Measurements from ENCODE around the gene MADCAM1.

The MADCAM1 gene

DNA sequence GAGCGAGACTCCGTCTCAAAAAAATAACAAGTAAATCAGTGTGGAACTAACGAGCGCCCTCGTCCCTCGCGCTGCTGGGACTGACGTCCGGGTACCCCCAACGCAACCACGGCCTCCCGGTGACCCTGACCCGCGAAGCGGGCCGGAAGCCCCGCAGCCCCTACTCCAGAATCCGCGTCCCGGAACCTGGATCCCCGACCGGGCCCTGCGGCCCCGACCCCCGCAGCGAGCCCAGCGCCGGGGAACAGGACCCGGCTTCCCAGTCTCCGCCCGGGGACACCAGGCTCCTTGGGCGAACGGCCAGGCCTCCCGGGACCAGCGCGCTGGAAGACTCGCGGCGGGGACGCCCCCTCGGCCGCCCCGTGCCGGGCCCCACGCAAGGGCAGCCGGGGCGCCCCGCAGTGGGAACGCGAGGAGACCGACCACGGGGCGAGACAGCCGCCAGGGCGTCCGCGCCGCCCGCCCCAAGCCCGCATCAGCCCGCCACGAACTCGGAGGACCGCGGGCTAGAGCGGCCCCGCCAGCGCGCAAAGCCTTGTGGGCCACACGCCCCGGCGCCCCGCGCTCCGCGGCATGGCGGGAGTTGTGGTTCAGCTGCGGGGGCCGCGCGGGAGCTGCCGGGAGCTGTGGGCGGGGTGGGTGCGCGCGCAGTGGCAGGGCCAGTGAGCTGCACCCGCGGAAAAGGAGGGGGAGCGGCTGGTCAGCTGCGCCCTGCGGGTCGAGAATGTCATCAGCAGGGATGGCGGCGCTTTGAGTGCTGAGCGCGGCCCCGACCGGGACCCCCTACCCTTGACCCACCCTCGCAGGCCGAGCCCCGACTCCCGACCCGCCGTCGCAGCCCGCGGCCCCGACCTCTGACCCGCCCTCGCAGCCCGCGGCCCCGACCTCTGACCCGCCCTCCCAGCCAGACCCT, 7.5 kb upstream of the MADCAM1 start:
- no peak for DNase-seq

DNA sequence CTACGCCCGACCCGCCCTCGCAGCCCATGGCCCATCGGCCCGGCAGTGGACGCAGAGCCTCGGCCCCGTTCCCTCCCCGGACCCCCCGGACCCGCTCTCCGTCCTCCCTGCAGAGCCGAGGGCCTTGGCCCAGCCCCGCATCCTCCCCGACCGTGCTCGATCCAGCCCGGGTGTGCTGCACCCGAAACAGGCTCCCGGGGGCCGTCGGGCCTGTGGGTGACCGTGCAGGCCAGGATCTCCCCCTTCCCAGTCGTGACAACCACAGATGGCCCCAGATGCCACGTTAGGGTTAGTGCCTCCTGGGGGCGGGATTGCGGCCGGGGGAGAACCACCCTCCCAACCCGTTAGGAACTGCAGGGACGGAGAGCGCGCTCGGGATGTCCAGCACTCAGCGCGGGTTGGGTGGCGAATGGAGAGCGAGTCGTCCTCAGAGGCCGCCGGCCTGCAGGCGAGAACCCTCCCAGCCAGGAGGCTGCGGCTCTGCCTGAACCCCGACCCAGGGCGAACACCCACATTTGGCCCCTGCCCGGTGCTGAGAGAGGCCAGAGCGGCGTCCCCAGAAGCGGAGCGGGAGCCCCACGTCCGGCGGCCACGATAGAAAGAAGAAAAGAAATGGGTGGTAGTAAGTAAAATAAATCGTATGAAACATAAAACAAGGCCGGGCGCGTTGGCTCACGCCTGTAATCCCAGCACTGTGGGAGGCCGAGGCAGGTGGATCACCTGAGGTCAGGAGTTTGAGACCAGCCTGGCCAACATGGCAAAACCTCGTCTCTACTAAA, 6.7 kb upstream of the MADCAM1 start:
- DNase-seq: no peak

DNA sequence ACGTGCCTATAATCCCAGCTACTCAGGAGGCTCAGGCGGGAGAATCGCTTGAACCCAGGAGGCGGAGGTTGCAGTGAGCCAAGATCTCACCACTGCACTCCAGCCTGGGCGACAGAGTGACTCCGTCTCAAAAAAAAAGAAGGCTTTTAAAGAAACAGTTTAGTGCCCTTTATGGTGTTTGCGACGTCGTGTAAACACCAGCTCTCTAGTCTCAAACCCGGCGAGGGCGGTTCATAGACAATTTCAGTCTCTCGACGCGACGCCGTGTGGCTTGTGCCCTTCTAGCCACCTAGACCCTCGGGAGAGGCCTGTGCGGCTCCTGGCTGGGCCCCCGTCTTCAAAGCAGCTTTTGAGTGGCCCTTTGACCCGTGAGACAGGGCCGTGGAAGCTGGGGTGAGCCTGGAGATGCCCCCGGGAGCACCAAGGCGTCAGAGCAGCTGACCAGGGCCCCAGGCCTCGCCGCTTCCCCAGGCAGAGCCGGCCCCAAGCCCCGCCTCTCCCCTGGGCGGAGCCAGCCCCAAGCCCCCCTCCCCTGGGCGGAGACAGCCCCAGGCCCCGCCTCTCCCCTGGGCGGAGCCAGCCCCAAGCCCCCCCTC, 5.0 kb upstream of the MADCAM1 start:
- no peak for DNase-seq

DNA sequence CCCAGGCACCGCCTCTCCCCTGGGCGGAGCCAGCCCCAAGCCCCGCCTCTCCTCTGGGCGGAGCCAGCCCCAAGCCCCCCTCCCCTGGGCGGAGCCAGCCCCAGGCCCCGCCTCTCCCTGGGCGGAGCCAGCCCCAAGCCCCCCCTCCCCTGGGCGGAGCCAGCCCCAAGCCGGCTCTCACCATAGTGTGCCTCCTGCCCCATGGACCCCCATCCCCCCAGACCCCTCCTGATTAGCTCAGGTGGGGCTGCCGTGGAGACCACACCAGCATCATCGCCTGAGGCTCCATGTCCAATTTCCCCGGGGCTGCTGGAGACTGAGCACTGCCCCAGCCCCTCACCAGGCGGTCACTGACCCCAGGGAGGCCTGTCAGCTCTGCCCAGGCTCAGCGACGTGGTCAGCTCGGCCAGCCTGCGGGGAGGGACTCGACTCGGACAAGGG, 4.2 kb upstream of the MADCAM1 start:
- DNase-seq: no peak

DNA sequence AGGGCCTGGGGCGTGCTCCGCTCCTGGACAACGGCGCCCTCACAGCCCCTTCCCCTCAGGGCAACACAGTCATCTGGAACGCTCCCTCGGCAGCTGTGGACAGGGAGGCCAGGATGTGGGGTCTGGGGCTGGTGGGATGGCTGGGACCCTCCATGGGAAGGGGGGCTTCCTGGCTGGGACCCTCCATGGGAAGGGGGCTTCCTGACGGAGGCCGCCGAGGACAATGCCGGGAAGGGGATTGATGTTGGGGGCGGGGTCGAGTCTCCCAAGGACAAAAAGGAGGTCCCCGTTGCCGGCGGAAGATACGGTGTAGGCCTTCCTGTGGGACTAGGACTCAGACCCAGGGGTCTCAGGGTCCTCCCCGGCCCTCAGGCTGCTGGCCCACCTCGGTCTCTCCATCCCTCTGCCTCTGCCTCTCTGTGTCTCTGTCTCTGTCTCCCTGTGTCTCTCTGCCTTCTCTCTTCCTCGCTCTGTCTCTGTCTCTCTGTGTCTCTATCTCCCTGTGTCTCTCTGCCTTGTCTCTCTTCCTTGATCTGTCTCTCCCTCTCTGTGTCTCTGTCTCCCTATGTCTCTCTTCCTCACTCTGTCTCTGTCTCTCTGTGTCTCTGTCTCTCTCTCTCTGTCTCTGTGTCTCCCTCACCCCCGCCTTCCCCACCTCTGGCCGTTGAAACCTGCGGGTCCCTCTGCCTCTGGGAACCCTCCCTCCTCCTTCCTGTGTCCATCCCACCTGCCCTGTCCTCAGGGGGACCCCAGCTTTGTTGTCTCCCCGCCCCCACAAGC, 2.7 kb upstream of the MADCAM1 start:
- DNase-seq: no peak

DNA sequence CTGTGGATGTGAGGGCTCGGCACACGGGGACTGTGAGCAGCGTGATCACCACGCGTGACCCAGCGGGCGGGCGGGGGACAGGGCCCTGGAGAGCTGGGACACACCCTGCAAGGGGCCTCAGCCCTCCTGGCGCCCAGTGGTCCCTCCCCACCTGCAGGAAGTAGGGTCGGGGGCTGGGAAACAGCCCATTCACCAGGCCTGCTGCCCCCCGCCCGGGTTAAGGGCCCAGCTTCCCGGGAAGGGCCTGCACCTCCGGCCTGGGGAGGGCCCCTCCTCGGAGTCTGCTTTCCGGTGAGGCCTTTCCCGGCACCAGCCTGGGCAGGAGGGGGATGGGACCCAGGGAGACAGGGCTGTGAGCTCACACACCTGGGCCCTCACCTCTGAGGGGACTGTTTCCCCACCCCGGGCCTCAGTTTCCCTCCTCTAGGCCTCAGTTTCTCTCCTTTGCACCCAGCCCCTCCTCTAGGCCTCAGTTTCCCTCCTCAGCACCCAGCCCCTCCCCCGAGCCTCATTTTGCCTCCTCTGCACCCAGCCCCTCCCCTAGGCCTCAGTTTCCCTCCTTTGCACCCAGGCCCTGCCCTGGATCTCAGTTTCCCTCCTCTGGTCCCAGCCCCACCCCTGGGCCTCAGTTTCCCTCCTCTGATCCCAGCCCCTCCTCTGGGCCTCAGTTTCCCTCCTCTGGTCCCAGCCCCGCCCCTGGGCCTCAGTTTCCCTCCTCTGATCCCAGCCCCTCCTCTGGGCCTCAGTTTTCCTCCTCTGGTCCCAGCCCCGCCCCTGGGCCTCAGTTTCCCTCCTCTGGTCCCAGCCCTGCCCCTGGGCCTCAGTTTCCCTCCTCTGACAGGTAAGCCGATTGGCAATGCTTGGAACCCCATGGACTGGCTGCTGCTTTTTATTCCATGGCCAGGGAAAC, 1.9 kb upstream of the MADCAM1 start:
- DNase-seq: no peak

DNA sequence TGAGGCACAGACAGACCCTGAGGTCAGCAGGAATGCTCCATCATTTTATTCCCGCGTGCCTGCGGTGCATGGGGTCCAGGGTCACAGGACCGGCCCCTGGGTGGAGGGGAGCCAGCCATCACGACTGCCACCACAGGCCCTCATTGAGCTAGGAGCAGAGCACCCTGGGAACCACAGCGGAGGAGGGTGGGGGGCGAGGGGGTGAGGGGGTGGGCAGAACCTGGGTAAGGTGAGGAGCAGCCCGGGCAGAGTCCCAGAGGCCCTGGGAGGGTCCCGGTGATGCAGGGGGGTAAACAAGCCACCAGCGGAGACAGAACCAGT, 1.2 kb upstream of the MADCAM1 start:
- no peak for DNase-seq

DNA sequence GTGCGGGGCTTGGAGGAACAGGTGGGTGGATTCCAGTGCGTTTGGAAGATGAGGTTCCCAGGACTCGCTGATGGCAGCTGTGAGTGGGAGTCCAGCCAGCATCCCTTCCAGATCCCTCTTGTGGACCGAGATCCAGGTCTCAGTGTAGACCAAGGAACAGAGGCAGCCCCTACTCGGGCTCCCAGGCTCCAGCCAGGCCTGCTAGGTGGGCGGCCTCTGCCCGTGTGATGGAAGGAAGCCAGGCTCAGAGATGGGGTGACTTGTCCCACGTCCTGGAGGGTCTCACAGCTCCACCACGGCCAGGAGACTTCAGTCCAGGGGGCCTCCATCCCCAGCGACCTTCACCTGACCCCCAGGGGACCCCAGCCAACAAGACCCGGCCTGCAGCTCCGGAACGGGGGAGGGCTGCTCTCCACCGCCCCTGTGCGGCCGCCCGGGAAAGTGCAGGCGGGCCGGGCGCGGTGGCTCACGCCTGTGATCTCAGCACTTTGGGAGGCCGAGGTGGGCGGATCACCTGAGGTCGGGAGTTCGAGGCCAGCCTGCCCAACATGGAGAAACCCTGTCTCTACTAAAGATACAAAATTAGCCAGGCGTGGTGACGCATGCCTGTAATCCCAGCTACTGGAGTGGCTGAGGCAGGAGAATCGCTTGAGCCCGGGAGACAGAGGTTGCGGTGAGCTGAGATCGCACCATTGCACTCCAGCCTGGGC, 729 bp upstream of the MADCAM1 start:
- DNase-seq: no peak

DNA sequence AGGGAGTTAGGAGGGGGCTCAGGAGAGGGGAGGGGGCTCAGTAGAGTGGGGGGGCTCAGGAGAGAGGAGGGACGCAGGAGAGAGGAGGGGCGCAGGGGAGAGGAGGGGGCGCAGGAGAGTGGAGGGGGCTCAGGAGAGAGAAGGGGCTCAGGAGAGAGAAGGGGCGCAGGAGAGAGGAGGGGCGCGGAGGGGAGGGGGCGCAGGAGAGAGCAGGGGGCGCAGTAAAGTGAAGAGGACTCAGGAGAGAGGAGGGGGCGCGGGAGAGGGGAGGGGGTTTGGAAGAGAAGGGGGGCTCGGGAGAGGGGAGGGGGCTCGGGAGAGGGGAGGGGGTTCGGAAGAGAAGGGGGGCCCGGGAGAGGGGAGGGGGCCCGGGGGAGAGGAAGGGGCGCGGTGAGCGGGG, 700 bp downstream of the MADCAM1 start:
- DNase-seq: no peak

DNA sequence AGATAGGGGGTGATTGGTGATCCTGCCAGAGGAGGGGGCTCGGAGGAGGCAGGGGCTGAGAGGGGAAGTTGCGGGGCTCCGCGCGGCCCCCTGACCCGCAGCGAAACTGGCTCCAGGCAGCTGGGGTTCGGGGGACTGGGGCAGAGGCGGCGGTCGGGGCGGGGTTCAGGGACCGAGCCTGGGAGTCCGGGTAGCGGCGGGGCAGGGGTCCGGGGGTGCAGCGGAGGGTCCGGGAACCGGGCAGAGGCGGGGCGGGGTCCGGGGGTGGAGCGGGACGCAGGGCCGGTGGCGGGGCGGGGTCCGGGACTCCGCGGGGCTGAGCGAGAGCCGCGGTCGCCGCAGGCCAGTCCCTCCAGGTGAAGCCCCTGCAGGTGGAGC, 1.2 kb downstream of the MADCAM1 start:
- no peak for DNase-seq

DNA sequence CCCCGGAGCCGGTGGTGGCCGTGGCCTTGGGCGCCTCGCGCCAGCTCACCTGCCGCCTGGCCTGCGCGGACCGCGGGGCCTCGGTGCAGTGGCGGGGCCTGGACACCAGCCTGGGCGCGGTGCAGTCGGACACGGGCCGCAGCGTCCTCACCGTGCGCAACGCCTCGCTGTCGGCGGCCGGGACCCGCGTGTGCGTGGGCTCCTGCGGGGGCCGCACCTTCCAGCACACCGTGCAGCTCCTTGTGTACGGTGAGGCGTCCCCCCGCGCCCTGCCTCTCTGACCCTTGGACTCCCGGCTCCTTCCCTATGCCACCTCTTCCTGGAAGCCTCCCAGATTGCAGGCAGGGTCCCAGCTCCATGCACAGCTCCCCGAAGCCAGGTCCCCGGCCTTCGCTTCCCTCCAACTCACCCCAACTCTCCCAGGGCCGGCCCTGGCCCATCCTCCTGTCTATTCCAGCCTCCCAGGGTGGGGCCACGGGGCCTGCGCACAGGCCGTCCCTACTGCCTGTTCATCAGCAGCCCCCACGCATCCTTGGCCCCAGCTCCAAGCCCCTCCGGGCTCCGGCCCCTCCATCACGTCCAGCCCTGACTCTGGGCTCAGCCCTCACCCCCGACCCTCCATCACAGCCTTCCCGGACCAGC, 1.7 kb downstream of the MADCAM1 start:
- no peak for DNase-seq

DNA sequence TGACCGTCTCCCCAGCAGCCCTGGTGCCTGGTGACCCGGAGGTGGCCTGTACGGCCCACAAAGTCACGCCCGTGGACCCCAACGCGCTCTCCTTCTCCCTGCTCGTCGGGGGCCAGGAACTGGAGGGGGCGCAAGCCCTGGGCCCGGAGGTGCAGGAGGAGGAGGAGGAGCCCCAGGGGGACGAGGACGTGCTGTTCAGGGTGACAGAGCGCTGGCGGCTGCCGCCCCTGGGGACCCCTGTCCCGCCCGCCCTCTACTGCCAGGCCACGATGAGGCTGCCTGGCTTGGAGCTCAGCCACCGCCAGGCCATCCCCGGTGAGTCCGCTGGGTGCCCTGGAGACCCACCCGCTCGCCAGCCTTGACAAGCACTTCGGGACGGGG, 2.2 kb downstream of the MADCAM1 start:
- DNase-seq: no peak

DNA sequence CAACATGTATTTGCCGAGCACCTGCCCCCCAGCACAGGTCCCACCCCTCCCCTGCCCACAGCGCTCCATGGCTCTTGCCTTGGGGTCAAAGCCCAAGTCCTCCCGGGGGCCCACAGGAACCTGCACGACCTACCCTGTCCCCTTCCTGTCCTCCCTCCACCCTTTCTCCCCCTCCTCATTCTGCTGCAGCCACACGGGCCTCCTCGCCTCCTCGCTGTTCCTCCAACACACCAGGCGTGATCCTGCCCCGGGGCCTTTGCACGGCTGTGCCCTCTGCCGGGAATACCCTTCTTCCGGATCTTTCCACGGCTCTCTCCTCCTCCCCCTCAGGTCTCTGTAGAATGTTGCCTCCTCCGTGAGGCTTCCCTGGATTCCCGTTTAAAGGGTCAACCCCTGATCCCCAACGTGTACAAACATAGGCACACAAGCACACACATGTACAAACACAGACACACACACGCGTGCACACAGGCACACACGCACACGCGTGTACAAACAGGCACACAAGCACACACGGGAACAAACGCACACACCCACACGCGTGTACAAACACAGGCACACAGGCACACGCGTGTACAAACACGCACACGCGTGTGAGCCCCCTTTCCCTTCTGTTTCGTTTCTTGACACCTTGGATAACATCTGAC, 2.8 kb downstream of the MADCAM1 start:
- DNase-seq: no peak

DNA sequence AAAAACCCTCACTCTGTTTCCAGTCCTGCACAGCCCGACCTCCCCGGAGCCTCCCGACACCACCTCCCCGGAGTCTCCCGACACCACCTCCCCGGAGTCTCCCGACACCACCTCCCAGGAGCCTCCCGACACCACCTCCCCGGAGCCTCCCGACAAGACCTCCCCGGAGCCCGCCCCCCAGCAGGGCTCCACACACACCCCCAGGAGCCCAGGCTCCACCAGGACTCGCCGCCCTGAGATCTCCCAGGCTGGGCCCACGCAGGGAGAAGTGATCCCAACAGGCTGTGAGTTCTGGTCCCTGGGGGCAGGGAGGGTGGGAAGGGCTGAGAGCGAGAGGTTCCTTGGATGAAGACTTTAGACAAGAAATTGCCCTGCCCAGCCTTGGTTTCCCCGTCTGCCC, 5.4 kb downstream of the MADCAM1 start:
- DNase-seq: no peak

DNA sequence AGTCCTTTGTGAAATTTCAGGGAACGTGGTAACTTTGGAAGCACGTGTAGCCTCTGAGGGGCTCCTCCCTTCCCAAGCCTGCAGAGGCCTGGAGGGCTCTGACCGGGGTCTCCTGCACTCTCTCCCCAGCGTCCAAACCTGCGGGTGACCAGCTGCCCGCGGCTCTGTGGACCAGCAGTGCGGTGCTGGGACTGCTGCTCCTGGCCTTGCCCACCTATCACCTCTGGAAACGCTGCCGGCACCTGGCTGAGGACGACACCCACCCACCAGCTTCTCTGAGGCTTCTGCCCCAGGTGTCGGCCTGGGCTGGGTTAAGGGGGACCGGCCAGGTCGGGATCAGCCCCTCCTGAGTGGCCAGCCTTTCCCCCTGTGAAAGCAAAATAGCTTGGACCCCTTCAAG, 8.3 kb downstream of the MADCAM1 start:
- no peak for DNase-seq

DNA sequence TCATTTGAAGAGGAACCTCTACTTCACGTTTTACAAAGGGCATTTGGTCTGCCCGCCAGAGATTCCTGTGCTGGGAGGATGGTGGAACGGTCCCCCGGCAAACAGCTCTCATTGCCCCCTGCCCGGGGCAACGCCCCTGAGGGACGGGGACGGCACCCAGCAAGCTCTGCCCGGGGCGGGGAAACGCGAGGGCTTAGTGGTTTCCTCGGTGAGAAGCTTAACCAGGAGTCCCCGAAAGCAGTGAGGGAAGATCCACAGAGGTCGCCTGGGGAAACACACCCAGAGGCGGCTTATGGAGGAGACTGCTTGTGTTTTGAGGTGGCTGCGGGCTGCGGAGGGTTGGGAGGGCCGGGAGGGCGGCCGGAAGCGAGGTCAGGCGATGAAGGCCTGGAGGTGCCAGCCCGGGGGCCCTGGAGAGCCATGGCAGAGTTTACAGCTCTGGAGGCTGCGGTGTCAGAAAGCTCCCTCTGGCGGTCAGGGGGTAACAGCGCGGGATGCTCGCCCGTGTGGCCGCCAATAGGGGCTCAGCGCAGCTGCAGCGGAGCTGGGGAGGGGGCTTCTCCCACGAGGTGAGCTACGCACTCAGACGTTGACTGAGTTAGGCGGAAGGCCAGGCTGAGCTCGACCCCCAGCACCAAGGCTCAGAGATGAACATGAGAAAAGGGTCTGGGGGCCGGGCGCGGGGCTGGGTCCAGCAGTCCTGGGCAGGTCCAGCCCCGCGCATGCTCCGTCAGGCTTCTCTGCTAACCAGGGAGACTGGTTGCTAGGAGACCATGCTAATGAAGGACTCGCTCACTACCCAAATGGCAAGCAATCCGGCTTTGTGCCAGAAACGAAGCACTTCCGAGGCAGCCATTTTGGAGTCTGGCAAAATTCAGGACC, 10.4 kb downstream of the MADCAM1 start:
- DNase-seq: no peak

DNA sequence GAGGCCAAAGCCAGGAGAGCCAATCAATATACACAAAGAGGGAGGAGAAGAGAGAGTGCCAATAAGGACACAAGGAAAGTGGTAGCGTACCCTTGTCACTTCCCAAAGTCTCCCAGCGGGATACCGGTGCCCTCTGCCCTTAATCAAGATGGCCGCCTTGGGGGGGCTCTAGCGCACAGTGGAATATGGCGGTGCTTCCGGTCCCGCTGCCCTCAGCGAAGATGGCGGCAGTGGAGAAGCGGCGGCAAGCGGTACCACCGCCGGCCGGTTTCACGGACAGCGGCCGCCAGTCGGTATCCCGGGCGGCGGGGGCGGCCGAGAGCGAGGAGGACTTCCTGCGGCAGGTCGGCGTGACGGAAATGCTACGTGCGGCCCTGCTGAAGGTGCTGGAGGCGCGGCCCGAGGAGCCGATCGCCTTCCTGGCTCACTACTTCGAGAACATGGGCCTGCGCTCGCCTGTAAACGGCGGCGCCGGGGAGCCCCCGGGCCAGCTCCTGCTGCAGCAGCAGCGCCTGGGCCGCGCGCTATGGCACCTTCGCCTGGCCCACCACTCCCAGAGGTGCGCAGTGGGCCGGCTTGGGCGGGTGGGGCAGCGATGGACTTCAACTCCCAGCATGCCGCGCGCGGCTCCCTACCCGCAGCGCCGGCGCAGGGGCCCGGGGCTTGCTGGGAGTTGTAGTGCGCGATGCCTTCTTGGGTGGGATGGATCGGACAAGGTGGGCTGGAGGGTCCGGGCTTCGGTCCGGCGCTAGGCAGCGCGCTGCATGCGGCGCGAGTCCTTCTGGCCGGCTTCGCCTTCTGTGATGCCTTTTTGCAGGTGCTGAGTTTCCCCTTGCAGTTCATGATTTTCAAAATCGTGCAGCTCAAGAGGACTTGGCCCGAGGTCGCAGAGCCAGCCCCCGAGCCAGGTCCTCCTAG, 11.3 kb downstream of the MADCAM1 start, which contains the start of gene TPGS1:
Gene TPGS1, plus strand, starts transcription at position 212 of the 918 bp plus-strand sequence. Its CDS starts 10 bp downstream, at position 222.
- DNase-seq: peak; percentile 63
